ENCODE data around the gene RPL37A.

DNA sequence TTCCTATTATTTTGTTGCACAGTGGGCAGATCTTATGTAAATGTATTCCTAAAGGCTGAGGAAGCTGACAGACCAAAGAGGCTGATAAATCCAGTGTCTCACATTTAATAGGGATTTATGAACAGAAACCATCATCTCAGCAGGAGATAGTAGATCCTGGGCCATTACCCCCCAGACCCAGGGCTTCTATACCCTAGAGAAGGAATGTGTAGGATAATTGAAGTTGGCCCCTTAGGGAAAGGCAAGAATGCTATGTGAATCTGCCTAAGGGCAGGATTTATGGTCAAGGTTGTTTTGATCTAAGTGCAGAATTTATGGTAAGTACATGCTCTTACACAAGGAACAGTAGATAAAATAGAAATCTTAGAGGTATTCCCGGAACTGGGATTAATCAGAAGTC is 29.0 kb downstream of the RPL37A start:
- TF ChIP-seq TAF1 (IDR thresholded peaks at IDR 0.05; ENCODE audit: borderline replicate concordance, low read depth, low read length) (no peak), POLR2AphosphoS5 (IDR thresholded peaks at IDR 0.05; ENCODE audit: low read depth, low read length) (no peak), POLR2A (IDR thresholded peaks at IDR 0.05; ENCODE audit: low read depth, low read length) (no peak)
